K562 (cell line): ENCODE measurements around the gene NMS.

Experiments used
- POLR2AphosphoS5 ChIP-seq: IDR thresholded peaks from 2 replicates; pipeline ENCODE4 v1.6.1; 2011; ENCODE audit warnings: mild to moderate bottlenecking, low read depth, low read length, moderate library complexity; ENCODE audit not compliant: control insufficient read depth, insufficient read depth
- PRDM10 ChIP-seq: fragments of 450-650 bp; IDR thresholded peaks from 2 replicates; pipeline ENCODE4 v1.6.1; 2018; ENCODE audit not compliant: partially characterized antibody

- no peak for TF ChIP-seq POLR2AphosphoS5
- TF ChIP-seq PRDM10 = no peak
Observed at GRCh38 chr2:100426384-100426720, 43.9 kb upstream of the NMS start.
